Stimulated activated CD4-positive, alpha-beta T cell treated with anti-CD3 and anti-CD28 coated beads, Interleukin-12 subunit alpha, Interleukin-12 subunit beta, amount 100 ng/mL, for 4 hours (primary cell): Measurements from ENCODE around the gene GEMIN2.
"Not testable (repeated sequence)": the region's sequence is repeated elsewhere in the genome, so short reads cannot be mapped to it uniquely, and the experiment has no call there.

Experiments used
- DNase-seq: peaks from one replicate; pipeline ENCODE4 v3.0.0-alpha.2; 2020

GEMIN2 gene

DNA sequence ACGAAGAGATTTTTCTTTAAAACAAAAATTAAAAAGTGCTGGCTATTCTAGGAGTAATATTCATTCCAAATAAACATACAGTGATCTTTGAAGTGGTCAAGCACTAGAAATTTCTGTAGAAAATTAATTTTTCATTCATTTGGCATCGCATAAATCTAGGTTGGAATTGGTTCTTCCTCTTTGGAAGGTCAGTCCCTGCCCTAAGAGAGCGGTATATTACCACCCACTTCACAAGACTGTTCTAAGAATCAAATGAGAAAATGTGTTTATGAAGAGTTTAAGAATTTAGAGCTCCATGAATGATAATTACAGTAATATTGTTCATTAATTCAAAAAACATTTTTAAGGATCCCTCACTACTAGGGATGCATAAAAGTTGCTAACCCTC lies 444 bp upstream of the GEMIN2 start:
- no peak for DNase-seq

DNA sequence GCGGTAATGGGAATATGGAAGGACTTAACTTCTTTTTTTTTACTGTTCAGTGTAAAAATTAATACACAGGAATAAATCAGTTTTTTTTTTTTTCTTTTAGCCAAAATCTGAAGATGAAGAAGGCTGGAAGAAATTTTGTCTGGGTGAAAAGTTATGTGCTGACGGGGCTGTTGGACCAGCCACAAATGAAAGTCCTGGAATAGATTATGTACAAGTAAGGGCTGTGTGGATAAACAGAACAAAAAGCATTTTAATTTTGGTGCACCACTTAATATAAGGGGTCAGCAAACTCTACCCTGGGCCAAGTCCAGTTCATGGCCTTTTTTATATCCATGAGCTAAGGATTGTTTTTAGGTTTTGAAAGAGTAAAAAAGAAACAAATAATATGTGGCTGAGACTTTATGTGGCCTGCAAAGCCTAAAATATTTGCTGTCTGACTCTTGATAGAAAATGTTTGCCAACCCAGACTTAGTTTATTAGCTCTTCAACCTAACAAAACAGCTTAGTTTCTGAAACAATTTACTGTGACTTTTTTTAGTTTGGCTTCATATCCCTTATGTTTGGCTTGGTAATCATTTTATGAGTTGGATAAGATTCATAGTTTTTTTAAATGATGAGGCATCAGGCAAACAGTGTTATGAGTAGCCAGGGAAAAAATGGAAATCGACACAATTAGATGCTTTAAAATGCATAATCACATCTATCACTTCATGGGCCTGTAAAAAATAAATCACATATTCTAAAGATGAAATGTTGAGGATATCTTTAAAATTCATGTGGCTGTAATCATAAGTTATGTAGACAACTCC lies 8.4 kb downstream of the GEMIN2 start:
- DNase-seq = no peak

DNA sequence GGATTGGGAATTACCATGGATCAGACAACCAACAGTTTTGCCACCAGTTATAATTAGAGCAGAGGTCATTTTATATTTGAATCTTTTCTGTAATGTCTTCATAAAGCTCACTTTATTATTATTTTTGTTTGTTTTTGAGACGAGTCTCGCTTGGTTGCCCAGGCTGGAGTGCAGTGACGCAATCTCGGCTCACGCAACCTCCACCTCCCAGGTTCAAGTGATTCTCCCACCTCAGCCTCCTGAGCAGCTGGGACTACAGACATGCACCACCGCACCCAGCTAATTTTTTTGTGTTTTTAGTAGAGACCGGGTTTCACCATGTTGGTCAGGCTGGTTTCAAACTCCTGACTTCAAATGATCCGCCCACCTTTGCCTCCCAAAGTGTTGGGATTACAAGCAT lies 23.7 kb downstream of the GEMIN2 start:
- DNase-seq = not testable (repeated sequence)

DNA sequence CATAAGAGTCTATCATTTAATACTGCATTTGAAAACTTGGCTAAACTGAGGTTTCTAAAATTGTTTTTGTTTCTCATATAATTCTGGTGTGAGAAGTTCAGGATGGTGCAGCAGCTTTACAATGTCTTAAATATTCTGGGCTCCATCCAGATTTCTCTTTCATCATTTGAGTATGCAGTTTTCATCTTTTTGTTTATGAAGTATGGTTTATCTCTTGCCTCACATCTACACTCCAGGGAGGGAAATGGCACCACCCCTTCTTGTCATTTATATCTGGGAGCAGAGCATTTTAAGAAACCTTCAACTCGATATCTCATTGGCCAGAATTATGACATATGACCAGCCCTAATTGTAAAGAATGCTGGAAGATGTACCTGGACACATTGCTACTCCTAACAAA lies 24.3 kb downstream of the GEMIN2 start:
- DNase-seq = no peak

DNA sequence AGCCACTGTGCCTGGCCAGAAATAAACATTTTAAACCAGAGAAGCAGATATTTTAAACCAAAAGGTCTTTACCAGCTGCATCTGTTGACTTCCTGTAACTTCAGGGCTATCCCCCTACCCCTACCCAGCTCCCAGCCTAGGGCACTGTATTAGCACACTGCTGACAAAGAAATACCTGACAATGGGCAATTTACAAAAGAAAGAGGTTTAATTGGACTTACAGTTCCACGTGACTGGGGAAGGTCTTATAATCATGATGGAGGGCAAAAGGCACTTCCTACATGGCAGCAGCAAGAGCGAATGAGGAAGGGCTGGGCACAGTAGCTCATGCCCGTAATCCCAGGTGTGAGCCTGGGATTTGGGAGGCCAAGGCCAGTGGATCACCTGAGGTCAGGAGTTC lies 26.0 kb downstream of the GEMIN2 start:
- no peak for DNase-seq

DNA sequence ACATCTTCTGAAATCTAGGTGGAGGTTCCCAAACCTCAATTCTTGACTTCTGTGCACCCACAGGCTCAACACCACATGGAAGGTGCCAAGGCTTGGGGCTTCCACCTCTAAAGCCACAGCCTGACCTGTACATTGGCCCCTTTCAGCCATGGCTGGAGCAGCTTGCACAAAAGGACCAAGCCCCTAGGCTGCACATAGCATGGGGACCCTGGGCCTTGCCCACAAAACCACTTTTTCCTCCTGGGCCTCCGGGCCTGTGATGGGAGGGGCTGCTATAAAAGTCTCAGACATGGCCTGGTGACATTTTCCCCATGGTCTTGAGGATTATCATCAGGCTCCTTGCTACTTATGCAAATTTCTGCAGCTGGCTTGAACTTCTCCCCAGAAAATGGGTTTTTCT lies 27.5 kb downstream of the GEMIN2 start:
- DNase-seq = not testable (repeated sequence)

DNA sequence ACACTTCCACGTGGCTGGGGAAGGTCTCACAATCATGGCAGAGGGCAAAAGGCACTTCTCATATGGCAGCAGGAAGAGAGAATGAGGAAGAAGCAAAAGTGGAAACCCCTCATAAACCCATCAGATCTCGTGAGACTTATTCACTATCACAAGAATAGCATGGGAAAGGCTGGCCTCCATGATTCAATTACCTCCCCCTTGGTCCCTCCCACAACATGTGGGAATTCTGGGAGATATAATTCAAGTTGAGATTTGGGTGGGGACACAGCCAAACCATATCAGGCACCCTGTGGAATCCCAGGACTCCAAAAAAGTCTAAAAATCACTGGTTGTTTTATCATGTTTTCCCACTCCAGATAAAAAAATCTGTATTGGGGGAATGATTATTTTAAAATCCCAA lies 29.1 kb downstream of the GEMIN2 start:
- not testable (repeated sequence) for DNase-seq

DNA sequence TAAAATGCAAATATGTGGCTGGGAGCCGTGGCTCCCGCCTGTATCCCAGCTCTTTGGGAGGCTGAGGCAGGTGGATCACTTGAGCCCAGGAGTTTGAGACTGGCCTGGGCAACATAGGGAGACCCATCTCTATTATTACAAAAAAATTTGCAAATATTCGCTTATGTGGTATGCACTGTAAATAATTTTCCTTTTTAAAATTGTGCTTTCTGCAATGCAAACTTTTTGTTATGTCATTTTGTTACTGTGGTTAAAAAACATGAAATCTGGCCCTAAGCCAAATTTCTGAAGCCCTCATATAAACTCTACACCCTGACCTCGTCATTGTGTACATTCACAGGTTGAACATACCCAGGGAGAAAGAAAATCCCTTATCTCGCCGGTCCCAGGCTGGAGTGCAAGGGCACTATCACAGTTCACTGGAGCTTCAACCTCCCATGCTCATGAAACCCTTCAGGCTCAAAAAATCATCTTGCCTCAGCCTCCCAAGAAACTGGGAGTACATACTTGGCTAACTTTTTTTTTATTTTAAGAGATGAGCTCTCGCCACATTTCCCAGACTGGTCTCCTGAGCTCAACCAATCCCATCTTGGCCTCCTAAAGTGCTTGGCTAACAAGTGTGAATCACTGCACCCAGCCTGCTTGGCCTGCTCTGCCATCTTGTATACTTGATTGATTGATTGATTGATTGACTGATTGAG lies 31.3 kb downstream of the GEMIN2 start:
- DNase-seq = no peak

DNA sequence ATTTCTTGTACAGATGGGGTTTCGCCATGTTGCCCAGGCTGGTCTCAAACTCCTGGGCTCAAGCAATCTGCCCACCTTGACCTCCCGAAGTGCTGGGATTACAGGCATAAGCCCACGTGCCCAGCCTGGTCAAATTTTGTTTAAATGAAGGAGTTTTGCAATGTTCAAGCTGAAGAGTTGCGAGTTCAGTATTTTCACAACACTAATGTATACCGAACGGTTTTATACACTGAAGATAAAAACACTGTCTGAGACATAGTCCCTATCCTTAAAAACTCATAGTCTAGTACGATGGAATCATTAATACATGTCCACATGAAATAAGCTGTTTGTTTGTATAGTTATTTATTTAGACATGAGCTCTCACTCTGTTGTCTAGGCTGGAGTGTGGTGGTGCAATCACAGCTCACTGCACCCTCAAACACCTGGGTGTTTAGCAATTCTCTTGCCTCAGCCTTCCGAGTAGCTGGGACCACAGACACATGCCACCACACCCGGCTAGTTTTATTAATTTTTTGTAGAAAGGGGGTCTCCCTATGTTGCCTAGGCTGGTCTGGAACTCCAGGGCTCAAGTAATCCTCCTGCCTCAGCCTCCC lies 40.6 kb downstream of the GEMIN2 start:
- no peak for DNase-seq

DNA sequence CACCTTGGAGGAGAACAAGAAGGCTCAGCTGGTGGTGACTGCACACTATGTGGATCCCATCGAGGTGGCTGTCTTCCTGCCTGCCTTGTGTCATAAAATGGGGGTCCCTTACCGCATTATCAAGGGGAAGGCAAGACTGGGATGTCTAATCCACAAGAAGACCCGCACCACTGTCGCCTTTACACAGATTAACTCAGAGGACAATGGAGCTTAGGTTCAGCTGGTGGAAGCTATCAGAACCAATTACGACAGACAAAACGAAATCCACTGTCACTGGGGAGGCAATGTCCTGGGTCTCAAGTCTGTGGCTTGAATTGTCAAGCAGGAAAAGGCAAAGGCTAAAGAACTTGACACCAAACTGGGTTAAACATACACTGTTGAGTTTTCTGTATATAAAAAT lies 43.4 kb downstream of the GEMIN2 start:
- DNase-seq = no peak

DNA sequence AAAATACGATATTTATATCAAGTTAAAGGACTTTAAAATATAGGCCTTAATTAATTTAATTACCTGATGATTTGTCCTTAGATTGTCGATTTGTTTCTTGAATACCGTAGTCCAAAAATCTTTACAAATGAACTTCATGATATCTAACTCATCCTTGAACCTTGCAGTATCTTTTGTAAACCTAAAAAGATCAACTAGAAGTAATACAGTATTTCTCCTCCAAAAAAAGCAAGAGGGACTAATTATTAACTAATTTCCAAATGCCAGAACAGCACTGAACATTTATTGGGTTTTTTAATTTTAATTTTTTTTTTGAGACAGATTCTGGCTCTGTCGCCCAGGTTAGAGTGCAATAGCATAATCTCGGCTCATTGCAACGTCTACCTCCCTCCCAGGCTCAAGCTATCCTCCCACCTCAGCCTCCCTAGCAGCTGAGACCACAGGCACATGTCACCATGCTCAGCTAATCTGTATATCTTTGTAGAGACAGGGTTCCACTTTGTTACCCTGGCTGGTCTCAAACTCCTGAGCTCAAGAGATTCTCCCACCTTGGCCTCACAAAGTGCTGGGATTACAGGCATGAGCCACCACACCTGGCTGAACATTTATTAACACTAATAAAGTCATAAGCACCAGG lies 44.2 kb downstream of the GEMIN2 start:
- DNase-seq = no peak

DNA sequence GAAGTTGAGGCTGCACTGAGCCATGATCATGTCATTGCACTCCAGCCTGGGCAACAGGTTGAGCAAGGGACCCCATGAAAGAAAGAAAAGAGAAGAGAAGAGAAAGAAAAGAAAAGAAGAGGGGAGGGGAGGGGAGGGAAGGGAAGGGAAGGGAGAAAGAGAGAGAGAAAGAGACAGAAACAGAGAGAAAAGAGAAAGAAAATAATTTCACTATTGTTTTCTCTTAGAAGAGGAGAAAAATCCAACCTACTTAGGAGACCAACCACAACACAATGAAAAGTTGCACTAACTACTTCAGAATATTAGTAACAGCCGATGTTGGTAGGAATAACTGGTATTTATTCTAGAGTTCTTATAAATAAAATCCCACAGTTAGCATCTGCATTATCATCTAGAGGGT lies 46.4 kb downstream of the GEMIN2 start:
- DNase-seq = no peak

DNA sequence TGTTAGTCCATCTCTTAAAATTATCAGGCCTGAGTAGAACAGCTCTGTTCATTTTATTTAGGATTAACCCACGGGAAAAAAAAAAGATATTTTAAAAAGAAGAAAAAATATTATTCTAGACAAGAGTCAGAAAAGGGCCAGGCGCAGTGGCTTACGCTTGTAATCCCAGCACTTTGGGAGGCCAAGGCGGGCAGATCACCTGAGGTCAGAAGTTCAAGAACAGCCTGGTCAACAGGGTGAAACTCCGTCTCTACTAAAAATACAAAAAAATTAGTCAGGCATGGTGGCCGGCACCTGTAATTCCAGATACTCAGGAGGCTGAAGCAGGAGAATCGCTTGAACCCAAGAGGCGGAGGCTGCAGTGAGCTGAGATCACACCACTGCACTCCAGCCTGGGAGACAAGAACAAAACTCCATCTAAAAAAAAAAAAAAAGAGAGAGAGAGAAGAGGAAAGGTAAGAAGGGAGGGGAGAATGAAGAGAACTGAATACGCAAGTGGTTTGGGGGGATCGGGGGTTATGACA lies 53.7 kb downstream of the GEMIN2 start:
- DNase-seq = not testable (repeated sequence)

DNA sequence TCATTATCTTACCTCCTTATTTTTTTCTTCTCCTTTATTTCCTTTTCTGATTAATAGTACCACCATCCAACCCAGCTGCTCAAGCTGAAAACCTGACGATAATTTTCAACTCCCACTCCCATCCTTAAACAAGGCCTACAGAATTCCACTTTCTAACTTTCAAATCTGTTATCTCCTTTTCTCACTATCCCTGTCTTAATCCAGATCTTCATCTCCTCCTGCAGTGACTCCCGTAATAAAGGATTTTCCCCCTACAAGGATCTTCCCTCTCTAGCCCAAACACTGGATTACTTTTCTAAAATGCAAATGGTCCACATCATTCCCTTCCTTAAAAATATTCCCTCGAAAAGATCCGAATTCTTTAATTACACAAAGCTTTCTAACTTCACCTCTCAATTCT lies 54.5 kb downstream of the GEMIN2 start:
- DNase-seq = no peak

DNA sequence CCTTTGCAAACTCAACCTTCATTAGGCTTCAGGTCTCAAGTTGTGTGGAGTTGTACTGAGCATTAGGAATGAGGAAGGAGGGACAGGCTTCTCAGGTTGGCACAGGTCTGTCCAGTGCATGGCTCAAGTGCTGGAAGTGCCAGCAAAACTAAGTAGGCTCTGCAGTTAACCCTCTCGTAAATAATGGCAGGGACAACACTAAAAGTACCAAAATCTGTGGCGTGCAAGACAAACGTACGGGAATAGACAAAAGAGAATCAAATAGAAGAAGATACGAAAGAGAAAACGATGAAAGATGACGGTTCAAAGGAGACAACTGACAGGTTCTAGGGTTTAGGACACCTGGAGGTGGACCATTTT lies 55.4 kb downstream of the GEMIN2 start:
- DNase-seq = no peak

DNA sequence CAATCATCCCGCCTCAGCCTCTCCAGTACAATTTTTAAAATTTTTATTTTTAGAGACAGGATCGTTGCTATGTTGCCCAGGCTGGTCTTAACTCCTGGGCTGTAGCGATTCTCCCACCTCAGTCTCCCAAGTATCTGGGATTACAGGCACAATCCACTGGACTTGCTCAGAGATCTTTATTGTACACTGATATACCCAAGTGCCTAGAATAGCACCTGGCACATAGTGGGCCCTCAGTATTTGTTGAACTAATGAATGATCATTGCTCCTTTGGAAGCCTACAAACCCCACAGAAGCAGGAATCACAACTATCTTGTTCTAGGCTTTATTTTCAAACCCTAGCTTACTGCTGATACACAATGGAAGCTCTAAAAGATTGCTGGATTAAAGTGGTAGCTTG lies 59.1 kb downstream of the GEMIN2 start:
- no peak for DNase-seq

DNA sequence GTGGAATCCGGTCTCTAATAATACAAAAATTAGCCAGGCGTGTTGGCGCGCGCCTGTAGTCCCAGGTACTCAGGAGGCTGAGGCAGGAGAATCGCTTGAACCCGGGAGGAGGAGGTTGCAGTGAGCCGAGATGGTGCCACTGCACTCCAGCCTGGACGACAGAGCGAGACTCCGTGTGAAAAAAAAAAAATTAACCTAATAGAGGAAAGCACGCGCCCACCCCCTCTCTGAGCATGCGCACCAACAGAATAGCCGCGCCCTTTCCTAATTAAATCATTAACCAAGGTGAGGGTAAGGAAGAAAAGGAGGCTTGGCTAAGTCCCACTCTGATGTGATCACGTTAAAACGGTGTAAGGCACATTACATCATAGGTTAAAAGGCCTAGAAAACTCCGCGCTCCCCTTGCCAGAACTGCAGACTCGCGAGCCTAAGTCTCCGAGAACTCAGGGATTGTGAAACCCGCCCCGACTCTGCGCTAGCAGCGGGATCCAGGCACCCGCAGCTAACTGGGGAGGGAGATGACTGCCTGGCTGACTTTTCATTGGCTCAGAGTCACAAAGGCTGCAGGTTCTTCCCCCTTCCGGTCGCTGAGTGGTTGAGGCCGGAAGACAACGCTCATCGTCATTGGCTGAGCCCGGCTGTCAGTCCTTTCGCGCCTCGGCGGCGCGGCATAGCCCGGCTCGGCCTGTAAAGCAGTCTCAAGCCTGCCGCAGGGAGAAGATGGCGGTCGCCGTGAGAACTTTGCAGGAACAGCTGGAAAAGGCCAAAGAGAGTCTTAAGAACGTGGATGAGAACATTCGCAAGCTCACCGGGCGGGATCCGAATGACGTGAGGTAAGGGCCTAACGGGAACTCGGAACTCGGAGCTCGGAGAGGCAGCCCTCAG lies 60.7 kb downstream of the GEMIN2 start, which contains the start of gene PNN:
Gene PNN (plus strand): TSS at position 695 of the 885 bp plus-strand sequence. CDS start 26 bp downstream, at position 721.
- DNase-seq = peak; percentile 88

DNA sequence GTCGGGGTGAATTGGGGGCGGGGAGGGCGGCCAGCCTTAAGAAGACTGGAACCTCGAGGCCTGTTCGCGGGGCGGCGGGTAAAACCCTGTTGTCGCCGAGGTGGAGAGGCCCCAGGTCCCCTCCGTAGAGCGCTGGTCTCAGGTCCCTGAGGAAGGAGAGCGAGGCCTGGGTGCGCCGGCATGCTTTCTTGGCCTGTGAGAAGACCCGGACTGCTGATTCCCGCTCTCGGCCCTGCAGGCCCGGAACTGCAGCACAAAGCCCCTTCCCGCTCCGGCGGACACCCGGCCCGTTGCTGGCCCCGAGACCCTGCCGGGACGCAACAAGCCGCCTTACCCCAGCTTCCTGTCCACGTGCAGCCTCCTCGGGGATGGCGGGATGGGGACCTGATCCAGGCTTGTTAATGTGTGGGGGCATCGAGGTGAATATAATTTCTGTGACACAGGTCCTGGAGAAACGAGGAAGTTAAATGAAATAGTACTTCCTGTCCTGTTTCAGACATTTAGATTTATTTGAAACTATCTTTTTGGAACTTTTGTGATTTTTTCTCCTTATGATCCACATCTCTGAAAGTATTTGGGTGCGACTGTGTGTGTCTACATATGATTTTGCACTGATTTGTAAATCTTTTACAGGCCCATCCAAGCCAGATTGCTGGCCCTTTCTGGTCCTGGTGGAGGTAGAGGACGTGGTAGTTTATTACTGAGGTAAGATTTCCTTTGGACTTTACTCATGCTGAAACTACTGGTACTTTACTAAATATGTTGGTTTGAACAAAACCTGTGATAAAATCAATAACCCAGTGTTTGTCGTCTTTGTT lies 61.5 kb downstream of the GEMIN2 start:
- no peak for DNase-seq

DNA sequence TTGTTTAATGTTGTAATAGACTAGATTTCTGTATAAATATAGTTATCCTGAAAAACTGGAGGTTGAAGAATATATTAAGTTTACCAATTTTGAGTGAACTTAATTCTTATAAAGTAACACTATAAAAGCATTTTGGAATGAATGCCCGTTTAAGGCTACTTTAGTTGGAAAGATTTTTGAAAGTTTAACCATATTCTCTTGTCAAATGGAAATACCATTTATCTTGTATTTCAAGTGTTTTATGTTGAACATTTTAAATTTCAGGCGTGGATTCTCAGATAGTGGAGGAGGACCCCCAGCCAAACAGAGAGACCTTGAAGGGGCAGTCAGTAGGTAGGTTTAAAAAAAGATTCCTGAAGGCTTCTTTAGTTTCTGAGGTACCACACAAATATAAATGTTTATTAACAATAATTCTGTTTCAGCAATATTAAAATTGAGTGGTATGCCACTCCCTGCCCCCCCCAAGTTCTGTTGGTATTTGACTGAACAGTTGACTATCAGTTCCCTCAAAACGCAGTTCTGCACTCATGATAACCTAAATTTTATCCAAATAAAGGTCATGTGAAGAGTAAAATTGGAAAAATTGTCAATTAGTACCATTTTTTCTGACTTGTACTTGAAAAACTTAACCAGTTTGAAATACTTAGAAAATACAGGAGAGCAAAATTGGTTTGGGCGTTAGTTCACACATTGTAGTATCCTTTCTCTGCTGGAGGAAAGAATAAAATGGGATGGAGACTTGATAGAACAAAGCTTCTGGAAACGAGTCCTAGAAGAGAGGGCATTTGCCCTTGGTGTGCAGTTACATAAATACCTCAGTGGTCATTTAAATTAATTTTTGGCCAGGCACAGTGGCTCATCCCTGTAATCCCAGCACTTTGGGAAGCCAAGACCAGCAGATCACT lies 62.4 kb downstream of the GEMIN2 start:
- no peak for DNase-seq

DNA sequence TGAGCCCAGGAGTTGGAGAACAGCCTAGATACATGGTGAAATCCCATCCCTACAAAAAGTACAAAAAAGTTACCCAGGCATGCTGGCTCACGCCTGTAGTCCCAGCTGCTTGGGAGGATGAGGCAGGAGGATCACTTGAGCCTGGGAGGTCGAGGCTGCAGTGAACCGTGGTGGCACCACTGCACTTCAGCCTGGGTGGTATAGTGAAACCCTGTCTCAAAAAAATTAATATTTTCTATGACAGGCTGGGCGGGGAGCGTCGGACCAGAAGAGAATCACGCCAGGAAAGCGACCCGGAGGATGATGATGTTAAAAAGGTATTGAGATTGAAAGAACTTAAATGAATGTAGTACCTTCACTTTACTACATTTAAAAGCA lies 63.0 kb downstream of the GEMIN2 start:
- no peak for DNase-seq
